H1 (cell line): ENCODE results near the gene ACTR5. TPM values are rescaled to one million over a fixed set of nuclear protein-coding genes. Genes with fewer than 3 reads are reported as not detected.

ENCODE experiments used
- JUND ChIP-seq: IDR thresholded peaks from 2 replicates; pipeline ENCODE4 v1.6.1; 2011; ENCODE audit warnings: mild to moderate bottlenecking, improper control_type of control experiment, low read length
- RAD21 ChIP-seq, 2 experiments: IDR thresholded peaks in 1 of 2; conservative IDR thresholded peaks in 1 of 2; 2 replicates each; pipeline ENCODE4 v1.6.1; 2011; ENCODE audit warnings: low read depth in 2 of 2, low read length in 2 of 2, improper control_type of control experiment in 1 of 2, inconsistent platforms in 1 of 2, mild to moderate bottlenecking in 1 of 2, moderate library complexity in 1 of 2
- polyA plus RNA-seq, 7 experiments: library from polyadenylated mRNA; depleted of rRNA in 3 of 7; stranded (reverse) in 5 of 7; unstranded in 2 of 7; fragments of >200 nt in 5 of 7; fragments of 200-250 nt in 2 of 7; gene quantifications; 1 replicate in 5 of 7; 2 replicates in 1 of 7; 4 replicates in 1 of 7; pipeline versions ENCODE4 v1.2.1 to v1.2.3, GENCODE V29; 2011 to 2013; ENCODE audit warnings: missing spikeins in 2 of 7, mixed read lengths in 2 of 7
- total RNA-seq: library from RNA; stranded (reverse); fragmentation: NEBNext Ultra II Directional; extraction: Animal tissue kit (Norgen Biotek cat#: 25700); gene quantifications from 2 replicates; pipeline ENCODE4 v1.2.1, GENCODE V29; 2021

ACTR5 gene
- total and polyA plus RNA-seq, 2 of the 8 experiments (the other 6 are each of a cell fraction or from before 2014, with no cell fraction given): 10.4 to 14.4 TPM

- no peak for TF ChIP-seq RAD21 (IDR thresholded peaks at IDR 0.05 in 1 of 2, conservative IDR thresholded peaks at IDR 0.05 in 1 of 2; ENCODE audit: low read depth in 2 of 2, low read length in 2 of 2)
- peak; percentile 85 for TF ChIP-seq JUND
Observed at GRCh38 chr20:38779247-38780097, 31.2 kb downstream of the ACTR5 start (continued).
